ENCODE results near the gene YIPF3. TPM values are rescaled to one million over a fixed set of nuclear protein-coding genes. Genes with fewer than 3 reads are reported as not detected.

YIPF3 gene
- total RNA-seq, 3 donors from 2014 or later (not counting 1 experiment from before 2014, with no cell fraction given) = 59.3 to 78.4 (median 70.0) TPM

GRCh38 chr6:43477235-43478007 lies 39.3 kb downstream of the YIPF3 start, which contains the start of gene TJAP1:
TJAP1 (plus strand) TSS chr6:43477570; CDS start chr6:43499002, 21,432 bp downstream.
- Mint-ChIP-seq H3K27ac (peak within 1 kb of the TSS; percentile 92 to 100), H3K4me1 (peaks cover 29 to 35% of the 10 kb centered on the region in 2 donors)
- peak within 1 kb of the TSS; percentile 87 for H3K27ac ChIP-seq (ENCODE audit: low read length)

GRCh38 chr6:43476746-43477145 lies 40.0 kb downstream of the YIPF3 start:
- no peaks in the 10 kb centered on the region for H3K36me3 Mint-ChIP-seq
- 44% methylated on average over 2 of the region's 2 CpGs for WGBS (ENCODE audit: insufficient coverage)

More at GRCh38 chr6:43477235-43478007, 39.3 kb downstream of the YIPF3 start, which contains the start of gene TJAP1:
- no peak for TF ChIP-seq CTCF (IDR thresholded peaks at IDR 0.05)
- Histone ChIP-seq H3K4me3 (ENCODE audit: low read length) (peak within 1 kb of the TSS; percentile 65), H3K27me3 (ENCODE audit: control insufficient read depth, insufficient read depth, low read length) (no peaks in the 10 kb centered on the region), H3K36me3 (ENCODE audit: control insufficient read depth, insufficient read depth, low read length) (peaks cover 2% of the 10 kb centered on the region), H3K9me3 (ENCODE audit: control insufficient read depth, insufficient read depth, low read length) (no peaks in the 10 kb centered on the region), H3K4me1 (ENCODE audit: control insufficient read depth, insufficient read depth, low read length) (peaks cover 13% of the 10 kb centered on the region)
- WGBS (ENCODE audit: insufficient coverage) = under 1% methylated on average over 34 of the region's 34 CpGs
- Mint-ChIP-seq H3K36me3 (no peaks in the 10 kb centered on the region), H3K9me3 (no peaks in the 10 kb centered on the region), H3K4me3 (peak within 1 kb of the TSS; percentile 97), H3K27me3 (ENCODE audit: low read depth in 2 of 2) (no peaks in the 10 kb centered on the region)
- intact Hi-C loops (cut with micrococcal nuclease) = loop anchor here (5.0 kb wide), 1 partner anchor 40 kb away; the partner anchor contains the start of genes POLR1C and YIPF3
- peak; percentile 100 for ATAC-seq
- peak; percentile 96 to 97 for DNase-seq

GRCh38 chr6:43475516-43475915 lies 41.2 kb downstream of the YIPF3 start:
- H3K4me3 Mint-ChIP-seq = no peak overlapping the region
- Histone ChIP-seq H3K27me3 (ENCODE audit: control insufficient read depth, insufficient read depth, low read length) (no peaks in the 10 kb centered on the region), H3K9me3 (ENCODE audit: control insufficient read depth, insufficient read depth, low read length) (no peaks in the 10 kb centered on the region), H3K27ac (ENCODE audit: low read length) (no peak overlapping the region), H3K4me1 (ENCODE audit: control insufficient read depth, insufficient read depth, low read length) (peaks cover 13% of the 10 kb centered on the region), H3K4me3 (ENCODE audit: low read length) (no peak overlapping the region), H3K36me3 (ENCODE audit: control insufficient read depth, insufficient read depth, low read length) (no peaks in the 10 kb centered on the region)
- intact Hi-C loops (cut with micrococcal nuclease) = loop anchor here (5.0 kb wide), 1 partner anchor 42 kb away; the partner anchor contains the start of genes POLR1C and YIPF3
- H3K4me1 Mint-ChIP-seq = peaks cover 27 to 29% of the 10 kb centered on the region in 2 donors
- H3K9me3 Mint-ChIP-seq = no peaks in the 10 kb centered on the region
- no peaks in the 10 kb centered on the region for H3K36me3 Mint-ChIP-seq
- no peak for DNase-seq
- peak overlapping the region; percentile 92 to 100 for H3K27ac Mint-ChIP-seq
- TF ChIP-seq CTCF (IDR thresholded peaks at IDR 0.05) = no peak
- peaks cover 0 to 5% of the 10 kb centered on the region in 2 donors for H3K27me3 Mint-ChIP-seq (ENCODE audit: low read depth in 2 of 2)
- 89% methylated on average over 6 of the region's 6 CpGs for WGBS (ENCODE audit: insufficient coverage)
- ATAC-seq = no peak

More at GRCh38 chr6:43476746-43477145, 40.0 kb downstream of the YIPF3 start:
- ATAC-seq = no peak
- Histone ChIP-seq H3K27ac (ENCODE audit: low read length) (peak overlapping the region; percentile 87), H3K9me3 (ENCODE audit: control insufficient read depth, insufficient read depth, low read length) (no peaks in the 10 kb centered on the region), H3K36me3 (ENCODE audit: control insufficient read depth, insufficient read depth, low read length) (no peaks in the 10 kb centered on the region), H3K4me1 (ENCODE audit: control insufficient read depth, insufficient read depth, low read length) (peaks cover 13% of the 10 kb centered on the region), H3K4me3 (ENCODE audit: low read length) (peak overlapping the region; percentile 65), H3K27me3 (ENCODE audit: control insufficient read depth, insufficient read depth, low read length) (no peaks in the 10 kb centered on the region)
- peak in 1 of 2 donors; percentile 41 for DNase-seq
- H3K27me3 Mint-ChIP-seq (ENCODE audit: low read depth in 2 of 2) = no peaks in the 10 kb centered on the region
- intact Hi-C loops (cut with micrococcal nuclease) = loop anchor here (5.0 kb wide), 1 partner anchor 41 kb away; the partner anchor contains the start of genes POLR1C and YIPF3
- no peaks in the 10 kb centered on the region for H3K9me3 Mint-ChIP-seq
- peaks cover 28 to 29% of the 10 kb centered on the region in 2 donors for H3K4me1 Mint-ChIP-seq
- no peak for TF ChIP-seq CTCF (IDR thresholded peaks at IDR 0.05)
- peak overlapping the region; percentile 97 for H3K4me3 Mint-ChIP-seq
- peak overlapping the region; percentile 92 to 100 for H3K27ac Mint-ChIP-seq
